ENCODE measurements around the gene LRCH1. TPM values are rescaled to one million over a fixed set of nuclear protein-coding genes. Genes with fewer than 3 reads are reported as not detected.

Gene LRCH1
- total RNA-seq, 1 experiment from 2014 or later, result 11.8 TPM

DNA sequence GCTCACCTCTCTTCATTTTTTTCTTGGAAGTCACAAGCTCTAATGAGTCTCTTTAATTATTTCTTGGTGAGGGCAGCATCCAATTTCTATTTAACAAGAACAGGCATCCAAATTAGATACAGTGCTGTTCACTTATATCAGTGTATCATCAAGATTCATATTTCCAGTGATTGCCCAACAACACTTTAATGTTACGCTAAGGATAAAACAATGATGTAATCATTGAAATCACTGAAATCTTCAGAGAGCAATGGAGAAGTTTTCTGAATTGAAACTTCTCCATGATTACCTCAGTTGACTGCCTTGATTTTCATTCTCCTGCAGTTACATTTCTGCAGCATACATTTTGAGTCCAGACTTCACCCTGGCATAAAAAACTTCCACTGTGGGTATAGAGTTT is 17.1 kb upstream of the LRCH1 start (continued):
- no peak for TF ChIP-seq ARID4B (CRISPR knock-in tag; IDR thresholded peaks at IDR 0.05; ENCODE audit: borderline replicate concordance)
- no peak for TF ChIP-seq GRHL2 (CRISPR knock-in tag; IDR thresholded peaks at IDR 0.05; ENCODE audit: insufficient replicate concordance, severe bottlenecking)
- TF ChIP-seq, protein P1, sequence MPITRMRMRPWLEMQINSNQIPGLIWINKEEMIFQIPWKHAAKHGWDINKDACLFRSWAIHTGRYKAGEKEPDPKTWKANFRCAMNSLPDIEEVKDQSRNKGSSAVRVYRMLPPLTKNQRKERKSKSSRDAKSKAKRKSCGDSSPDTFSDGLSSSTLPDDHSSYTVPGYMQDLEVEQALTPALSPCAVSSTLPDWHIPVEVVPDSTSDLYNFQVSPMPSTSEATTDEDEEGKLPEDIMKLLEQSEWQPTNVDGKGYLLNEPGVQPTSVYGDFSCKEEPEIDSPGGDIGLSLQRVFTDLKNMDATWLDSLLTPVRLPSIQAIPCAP (CRISPR knock-in tag; IDR thresholded peaks at IDR 0.05), result no peak
- TF ChIP-seq ZNF138 (CRISPR knock-in tag; conservative IDR thresholded peaks at IDR 0.05), result no peak

- DNase-seq (ENCODE audit: low spot score) (no peak), ATAC-seq (no peak)
- CTCF ChIA-PET, result interaction anchor here (1.6 kb wide), 1 partner anchor 15 kb away, joined by 6 read pairs; no protein-coding TSS in a partner anchor
- no peaks in the 10 kb centered on the region for H3K36me3 Mint-ChIP-seq
- TF ChIP-seq, protein P1 (CRISPR knock-in tag; IDR thresholded peaks at IDR 0.05), result no peak
- TF ChIP-seq ARID4B (CRISPR knock-in tag; IDR thresholded peaks at IDR 0.05; ENCODE audit: borderline replicate concordance) (no peak), ZNF396 (CRISPR knock-in tag; IDR thresholded peaks at IDR 0.05; ENCODE audit: borderline replicate concordance) (no peak), SMAD3 (CRISPR knock-in tag; IDR thresholded peaks at IDR 0.05; ENCODE audit: borderline replicate concordance) (no peak), RELA (CRISPR knock-in tag; IDR thresholded peaks at IDR 0.05; ENCODE audit: borderline replicate concordance) (no peak), USF1 (CRISPR knock-in tag; IDR thresholded peaks at IDR 0.05) (no peak), CBFB (CRISPR knock-in tag; IDR thresholded peaks at IDR 0.05; ENCODE audit: low read depth) (no peak), RORB (CRISPR knock-in tag; IDR thresholded peaks at IDR 0.05) (no peak)
- TF ChIP-seq, protein P2, sequence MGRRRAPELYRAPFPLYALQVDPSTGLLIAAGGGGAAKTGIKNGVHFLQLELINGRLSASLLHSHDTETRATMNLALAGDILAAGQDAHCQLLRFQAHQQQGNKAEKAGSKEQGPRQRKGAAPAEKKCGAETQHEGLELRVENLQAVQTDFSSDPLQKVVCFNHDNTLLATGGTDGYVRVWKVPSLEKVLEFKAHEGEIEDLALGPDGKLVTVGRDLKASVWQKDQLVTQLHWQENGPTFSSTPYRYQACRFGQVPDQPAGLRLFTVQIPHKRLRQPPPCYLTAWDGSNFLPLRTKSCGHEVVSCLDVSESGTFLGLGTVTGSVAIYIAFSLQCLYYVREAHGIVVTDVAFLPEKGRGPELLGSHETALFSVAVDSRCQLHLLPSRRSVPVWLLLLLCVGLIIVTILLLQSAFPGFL (CRISPR knock-in tag; IDR thresholded peaks at IDR 0.05; ENCODE audit: borderline replicate concordance), result no peak
- TF ChIP-seq, protein P3, sequence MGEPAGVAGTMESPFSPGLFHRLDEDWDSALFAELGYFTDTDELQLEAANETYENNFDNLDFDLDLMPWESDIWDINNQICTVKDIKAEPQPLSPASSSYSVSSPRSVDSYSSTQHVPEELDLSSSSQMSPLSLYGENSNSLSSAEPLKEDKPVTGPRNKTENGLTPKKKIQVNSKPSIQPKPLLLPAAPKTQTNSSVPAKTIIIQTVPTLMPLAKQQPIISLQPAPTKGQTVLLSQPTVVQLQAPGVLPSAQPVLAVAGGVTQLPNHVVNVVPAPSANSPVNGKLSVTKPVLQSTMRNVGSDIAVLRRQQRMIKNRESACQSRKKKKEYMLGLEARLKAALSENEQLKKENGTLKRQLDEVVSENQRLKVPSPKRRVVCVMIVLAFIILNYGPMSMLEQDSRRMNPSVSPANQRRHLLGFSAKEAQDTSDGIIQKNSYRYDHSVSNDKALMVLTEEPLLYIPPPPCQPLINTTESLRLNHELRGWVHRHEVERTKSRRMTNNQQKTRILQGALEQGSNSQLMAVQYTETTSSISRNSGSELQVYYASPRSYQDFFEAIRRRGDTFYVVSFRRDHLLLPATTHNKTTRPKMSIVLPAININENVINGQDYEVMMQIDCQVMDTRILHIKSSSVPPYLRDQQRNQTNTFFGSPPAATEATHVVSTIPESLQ (CRISPR knock-in tag; IDR thresholded peaks at IDR 0.05), result no peak
- no peaks in the 10 kb centered on the region for H3K9me3 Mint-ChIP-seq
- no peak overlapping the region for H3K4me3 Mint-ChIP-seq
- POLR2A ChIA-PET, result no interaction called here
- H3K27ac Mint-ChIP-seq, result no peak overlapping the region
- H3K4me1 Mint-ChIP-seq, result no peaks in the 10 kb centered on the region
- H3K27me3 Mint-ChIP-seq (ENCODE audit: low read depth), result no peaks in the 10 kb centered on the region
These were observed 16.6 kb upstream of the LRCH1 start for GRCh38 chr13:46536341-46536740.
